HG03280 (cell line): ENCODE results near the gene TAS2R41.

Experiments used
- ATAC-seq: cut with Tn5 transposase; IDR thresholded peaks from one replicate; pipeline ENCODE4 v1.9.1; 2021; ENCODE audit warnings: mild to moderate bottlenecking, moderate library complexity; ENCODE audit not compliant: unreplicated experiment

The TAS2R41 gene

GRCh38 chr7:143477501-143478150 is at the start of gene TAS2R41:
TSS of gene TAS2R41 (plus strand) at chr7:143477873. CDS start at chr7:143477873, 0 bp downstream.
- no peak for ATAC-seq

GRCh38 chr7:143429770-143430698 is 47.6 kb upstream of the TAS2R41 start:
- no peak for ATAC-seq

GRCh38 chr7:143431109-143431508 is 46.6 kb upstream of the TAS2R41 start:
- ATAC-seq = no peak

- ATAC-seq = no peak
Observed at GRCh38 chr7:143433759-143434158, 43.9 kb upstream of the TAS2R41 start.

- ATAC-seq = no peak
Observed at GRCh38 chr7:143434660-143435059, 43.0 kb upstream of the TAS2R41 start.

- ATAC-seq = no peak
Observed at GRCh38 chr7:143435266-143435665, 42.4 kb upstream of the TAS2R41 start.

GRCh38 chr7:143436325-143436946 is 41.2 kb upstream of the TAS2R41 start:
- ATAC-seq = peak; percentile 77

- ATAC-seq = no peak
Observed at GRCh38 chr7:143437578-143437977, 40.1 kb upstream of the TAS2R41 start.

GRCh38 chr7:143439866-143440265 is 37.8 kb upstream of the TAS2R41 start:
- ATAC-seq = no peak

GRCh38 chr7:143443153-143443552 is 34.5 kb upstream of the TAS2R41 start, which contains the start of gene TAS2R60:
TSS of gene TAS2R60 (plus strand) at chr7:143443453. CDS start at chr7:143443453, 0 bp downstream.
- ATAC-seq = no peak

- no peak for ATAC-seq
Observed at GRCh38 chr7:143444063-143444782, 33.5 kb upstream of the TAS2R41 start.

- no peak for ATAC-seq
Observed at GRCh38 chr7:143444785-143445184, 32.9 kb upstream of the TAS2R41 start.

- no peak for ATAC-seq
Observed at GRCh38 chr7:143447466-143447865, 30.2 kb upstream of the TAS2R41 start.

GRCh38 chr7:143448429-143448828 is 29.2 kb upstream of the TAS2R41 start:
- ATAC-seq = no peak

- ATAC-seq = no peak
Observed at GRCh38 chr7:143449793-143450192, 27.9 kb upstream of the TAS2R41 start.

GRCh38 chr7:143451122-143451521 is 26.6 kb upstream of the TAS2R41 start:
- ATAC-seq = no peak

- ATAC-seq = no peak
Observed at GRCh38 chr7:143451746-143452145, 25.9 kb upstream of the TAS2R41 start.

- ATAC-seq = no peak
Observed at GRCh38 chr7:143452495-143452894, 25.2 kb upstream of the TAS2R41 start.

- ATAC-seq = no peak
Observed at GRCh38 chr7:143454091-143454680, 23.5 kb upstream of the TAS2R41 start.

GRCh38 chr7:143455491-143455890 is 22.2 kb upstream of the TAS2R41 start:
- ATAC-seq = no peak
